ENCODE results near the gene SEMA3B.

The SEMA3B gene

DNA sequence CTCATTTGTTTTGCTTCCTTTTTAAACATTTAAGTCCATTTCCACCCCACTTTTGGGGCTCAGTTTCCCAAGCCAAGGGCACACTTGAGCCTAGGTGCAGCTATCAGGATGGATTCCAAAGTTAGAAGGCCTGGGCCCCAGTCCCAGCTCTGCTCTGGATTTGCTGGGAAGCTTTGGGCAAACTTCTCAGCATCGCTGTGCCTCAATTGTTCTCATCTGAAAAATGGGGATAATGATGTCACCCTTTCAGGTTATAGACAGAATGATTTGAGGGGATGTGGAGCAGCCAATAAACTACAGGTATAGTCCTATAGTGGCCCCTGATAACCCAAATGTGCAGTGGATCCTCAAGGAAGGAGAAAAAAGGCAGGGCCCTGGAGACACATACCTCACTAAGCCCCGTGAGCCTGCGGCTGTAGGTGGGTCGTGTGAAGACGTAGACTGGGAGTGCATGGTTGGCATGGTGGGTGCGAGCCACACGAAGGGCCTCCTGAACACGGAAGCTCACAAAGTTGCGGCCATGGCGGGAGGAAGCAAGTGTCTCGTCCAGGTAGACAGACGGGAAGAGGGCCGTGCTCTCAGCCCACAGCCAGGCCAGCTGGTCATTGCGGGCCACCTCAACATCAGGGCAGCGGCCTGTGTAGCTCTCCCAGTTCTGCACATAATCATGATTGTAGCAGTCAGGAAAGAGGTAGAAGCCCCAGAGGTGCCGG, 50.4 kb downstream of the SEMA3B start:
- no peak for DNase-seq

DNA sequence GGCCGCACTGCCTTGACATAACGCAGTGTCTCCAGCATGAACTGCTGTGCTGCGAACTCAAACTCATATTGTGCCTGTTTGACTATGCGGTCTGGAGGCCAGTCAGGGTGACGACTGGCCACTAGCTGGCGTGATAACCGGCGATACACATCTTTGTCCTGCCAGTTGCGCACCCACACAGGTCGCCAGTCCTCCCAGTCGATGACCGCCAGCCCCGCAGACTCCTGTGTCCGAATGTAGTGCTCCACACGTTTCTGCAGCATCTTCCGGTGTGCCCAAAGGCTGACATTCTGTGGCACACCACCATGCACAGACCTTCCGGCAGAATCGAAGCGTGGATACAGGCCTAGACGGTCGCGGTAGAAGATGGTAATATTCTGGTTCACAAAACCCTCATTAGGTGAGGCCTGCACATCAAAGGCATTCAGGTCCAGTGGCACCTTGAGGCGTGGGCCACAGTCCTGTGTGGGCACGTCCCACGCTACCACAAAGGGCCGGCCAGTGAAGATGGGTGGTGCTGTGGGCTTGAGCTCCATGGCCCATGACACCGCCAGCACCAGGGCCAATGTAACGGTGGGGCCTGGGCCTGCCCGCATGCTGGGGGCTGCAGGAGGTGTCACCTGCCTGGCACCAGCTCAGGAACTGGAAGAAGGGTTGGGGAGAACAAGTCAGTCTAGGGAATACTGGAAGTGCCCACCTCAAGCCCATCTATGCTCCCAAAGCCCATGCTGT, 51.1 kb downstream of the SEMA3B start:
- DNase-seq, result no peak

DNA sequence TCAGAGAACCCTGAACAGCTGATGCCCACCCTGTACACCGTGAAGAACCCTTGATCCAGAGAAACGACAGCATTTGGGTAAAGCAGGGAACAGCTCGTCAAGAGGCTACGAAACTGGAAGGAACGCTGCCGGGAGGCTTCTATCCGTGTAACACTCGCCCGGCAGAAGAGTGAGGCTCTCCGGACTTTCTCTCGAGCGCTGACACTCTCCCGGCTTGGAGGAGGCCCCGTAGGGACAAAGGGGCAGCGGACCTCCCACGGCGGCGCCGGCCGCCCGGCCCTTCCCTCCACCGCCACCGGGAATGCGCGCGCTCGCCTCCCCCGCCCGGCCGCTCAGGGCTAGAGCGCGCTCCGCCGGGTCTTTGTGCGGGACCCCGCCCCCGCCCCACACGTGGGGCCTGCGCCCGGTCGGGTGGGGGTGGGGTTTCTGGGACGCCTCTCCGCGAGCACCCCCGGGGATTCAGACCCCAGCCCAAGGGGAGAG, 51.9 kb downstream of the SEMA3B start:
- DNase-seq, result peak; percentile 83 to 88

DNA sequence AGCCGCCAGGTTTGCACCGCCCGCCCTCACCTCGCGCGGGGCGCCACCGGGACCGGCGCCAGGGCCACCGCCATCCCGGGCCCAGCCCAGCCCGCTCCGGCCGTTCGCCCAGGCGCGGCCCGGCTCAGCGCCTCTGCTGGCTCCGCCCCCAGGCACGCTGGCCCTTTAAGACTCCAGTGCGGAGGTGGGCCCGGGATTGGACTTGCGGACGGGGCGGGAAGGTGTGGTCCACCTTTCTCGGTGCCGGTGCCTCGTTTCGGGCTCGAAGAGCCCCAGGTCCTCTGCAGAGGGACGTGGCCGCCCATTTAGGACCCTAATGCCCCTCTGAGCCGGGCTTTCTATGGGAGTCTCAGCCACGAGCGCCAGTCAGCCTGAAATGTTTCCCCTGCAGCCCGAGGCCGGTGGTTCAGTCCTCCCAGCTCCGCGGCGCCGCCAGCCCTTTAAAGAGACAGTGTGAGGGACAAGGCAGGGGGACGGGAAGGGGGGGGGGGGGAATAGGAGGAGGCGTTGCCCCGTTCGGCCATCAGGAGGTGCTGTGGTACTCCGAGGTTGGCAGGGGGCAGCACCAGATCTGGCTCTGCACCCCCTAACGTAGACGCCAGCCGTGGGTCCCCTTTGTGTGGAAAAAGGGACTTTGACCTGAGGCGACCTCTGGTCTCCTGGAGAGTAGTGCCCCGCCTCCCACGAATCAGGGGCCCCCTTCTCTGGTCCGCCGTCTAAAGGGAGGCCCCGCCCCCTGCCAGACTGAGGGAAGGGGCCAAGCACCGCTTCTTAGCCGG, 52.6 kb downstream of the SEMA3B start:
- DNase-seq, result peak; percentile 88 to 92

DNA sequence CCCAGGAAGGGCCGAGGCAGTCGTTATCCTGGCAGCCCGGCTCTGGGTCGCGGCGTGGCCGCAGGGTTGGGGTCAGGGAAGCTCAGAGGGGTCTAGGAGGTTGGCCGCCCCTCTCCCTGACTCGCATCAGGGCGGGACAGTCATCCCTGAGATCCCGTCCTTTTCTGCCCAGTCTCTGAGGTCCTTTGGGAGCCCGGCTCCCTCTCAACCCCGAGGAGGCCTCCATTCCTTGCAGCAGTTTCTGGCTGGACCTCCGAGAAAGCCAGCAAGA, 53.1 kb downstream of the SEMA3B start:
- no peak for DNase-seq

DNA sequence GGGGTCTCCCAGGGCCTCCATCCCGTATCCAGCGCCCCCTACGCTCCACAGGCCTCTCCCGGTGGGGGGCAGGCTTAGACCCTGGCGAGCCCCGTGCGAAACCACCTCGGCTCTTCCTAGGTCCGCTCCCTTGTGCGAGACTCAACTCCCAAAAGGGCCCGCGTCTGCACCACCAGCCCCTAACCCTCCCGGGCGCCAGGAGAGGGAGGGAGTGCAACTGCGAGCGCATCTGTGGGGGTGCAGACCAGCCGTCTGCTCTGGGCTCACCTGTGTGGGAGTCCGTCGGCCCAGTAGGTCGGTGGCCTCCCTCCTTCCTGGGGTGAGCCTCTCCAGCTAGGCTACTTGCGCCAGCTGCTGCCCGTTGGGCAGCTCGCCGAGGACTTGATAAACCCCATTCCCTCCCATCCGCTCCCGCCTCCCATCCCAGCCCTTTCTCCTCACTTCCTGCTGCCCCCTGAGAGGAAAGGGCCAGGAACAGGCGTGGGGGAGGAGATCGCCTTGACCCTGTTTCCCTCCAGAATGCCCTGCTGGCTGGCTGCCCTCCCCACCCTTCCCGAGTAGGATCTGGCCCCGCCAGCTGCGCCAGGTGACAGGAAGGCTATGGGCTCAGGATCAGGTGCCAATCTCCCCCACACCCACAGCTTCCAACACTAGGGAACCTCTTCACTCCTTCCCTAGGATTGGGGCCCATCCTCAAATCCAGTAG, 53.6 kb downstream of the SEMA3B start, which contains the start of gene HYAL2:
HYAL2 (minus strand) TSS at position 360 of the 706 bp plus-strand sequence. CDS start 2,256 bp downstream, outside the sequence.
- DNase-seq, result no peak

DNA sequence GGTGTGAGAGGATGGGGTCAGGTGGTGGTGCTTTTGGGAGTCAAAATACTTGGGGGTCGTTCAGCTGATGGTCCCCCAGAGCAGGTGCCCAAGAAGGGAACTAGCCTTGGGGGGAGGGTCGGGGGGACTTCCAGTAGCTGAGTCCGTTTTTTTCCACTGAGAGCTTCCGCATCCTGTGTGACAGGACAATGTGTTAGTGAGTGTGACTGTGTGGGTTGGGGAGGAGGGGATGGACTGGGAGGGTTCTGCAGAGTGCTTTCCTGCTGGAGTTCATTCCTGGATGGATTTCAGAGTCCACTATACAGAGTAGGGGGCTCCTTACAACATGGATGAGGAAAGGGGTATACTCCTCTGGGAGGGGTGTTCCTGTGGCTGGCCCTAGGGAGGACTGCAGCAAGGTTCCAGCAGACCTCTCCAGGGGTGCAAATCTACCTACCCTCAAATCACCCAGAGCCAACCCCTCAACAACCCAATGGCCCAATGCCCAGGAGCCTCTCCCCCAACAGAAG, 54.2 kb downstream of the SEMA3B start:
- DNase-seq, result peak in 1 of 2 donors; percentile 13

DNA sequence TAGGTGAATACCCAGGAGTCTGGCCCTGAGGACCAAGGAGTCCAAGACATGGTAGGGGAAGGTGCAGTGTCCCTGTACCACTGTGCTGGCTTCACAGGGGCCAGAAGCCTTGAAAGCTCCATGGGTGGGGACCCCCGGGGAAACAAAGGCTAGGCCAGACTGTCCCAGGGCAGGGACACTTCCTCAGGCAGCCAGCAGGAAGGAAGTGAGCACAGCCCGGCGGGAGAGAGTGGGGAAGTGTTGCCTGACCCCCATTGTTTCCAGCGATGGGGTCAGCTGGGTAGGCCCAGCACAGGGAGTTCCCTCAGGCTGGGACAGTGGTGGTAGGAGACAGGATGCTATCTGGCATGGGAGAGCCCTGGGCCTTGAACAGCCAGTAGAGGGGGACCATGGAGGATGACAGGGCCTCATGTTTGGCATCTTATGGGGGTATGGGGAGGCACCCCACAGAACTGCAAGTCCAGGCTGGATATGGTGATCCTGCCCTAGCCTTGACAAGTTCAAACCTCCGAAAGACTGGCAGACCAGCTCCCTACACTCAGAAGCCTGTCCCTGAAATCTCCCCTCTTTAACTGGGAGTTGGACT, 54.8 kb downstream of the SEMA3B start:
- DNase-seq, result no peak

DNA sequence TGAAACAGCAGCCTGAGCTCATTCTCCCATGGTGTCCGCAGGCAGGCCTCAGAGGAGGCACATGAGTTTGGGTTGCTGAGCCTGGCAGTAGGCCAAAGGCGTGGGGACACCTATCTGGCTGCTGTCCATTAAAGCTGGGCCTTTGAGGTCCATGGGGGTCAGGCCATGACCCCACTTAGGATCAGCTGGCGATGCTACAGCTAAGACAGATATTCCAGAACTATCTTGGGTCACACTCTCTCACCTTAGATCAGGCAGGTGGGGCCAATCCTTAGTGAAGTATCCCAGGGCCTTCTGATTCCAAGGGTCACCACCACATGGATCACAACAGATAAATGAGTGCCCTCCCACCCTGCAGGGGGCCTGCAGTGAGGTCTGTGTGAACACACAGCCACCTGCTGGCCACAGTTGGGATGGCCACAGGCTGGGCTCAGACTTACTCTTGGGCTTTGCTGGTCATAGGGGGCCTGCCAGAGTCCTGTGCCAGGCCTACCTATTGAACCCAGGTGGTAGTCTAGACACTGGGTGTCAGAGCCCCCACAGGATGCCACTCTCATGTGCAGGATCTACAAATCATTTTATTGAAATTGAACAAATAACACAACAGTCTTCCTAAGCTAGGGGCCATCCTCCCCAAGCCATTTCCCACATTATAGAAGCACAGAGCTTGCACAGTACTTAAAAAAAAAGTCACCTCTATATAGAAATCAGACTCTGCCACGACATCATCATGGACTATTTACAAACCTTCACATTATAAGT, 55.6 kb downstream of the SEMA3B start:
- DNase-seq, result peak in 1 of 2 donors; percentile 39

DNA sequence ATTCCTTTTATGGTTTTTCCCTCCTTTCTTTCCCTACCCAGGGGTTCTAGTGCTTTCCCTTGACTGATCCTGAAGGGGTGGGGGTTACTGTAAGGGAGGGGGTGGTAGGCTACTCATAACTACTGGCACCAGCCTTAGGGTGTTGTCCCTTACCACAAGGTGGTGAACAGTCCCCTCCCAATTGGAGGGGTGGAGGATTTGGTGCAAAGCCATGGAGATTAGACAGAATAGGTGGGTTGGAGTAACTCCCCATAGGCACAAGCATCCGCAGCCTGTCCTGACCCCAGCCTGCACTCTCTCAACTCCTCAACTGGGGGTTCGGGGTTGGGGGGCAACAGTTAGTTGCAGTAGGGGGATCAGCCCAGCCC, 56.1 kb downstream of the SEMA3B start:
- no peak for DNase-seq

DNA sequence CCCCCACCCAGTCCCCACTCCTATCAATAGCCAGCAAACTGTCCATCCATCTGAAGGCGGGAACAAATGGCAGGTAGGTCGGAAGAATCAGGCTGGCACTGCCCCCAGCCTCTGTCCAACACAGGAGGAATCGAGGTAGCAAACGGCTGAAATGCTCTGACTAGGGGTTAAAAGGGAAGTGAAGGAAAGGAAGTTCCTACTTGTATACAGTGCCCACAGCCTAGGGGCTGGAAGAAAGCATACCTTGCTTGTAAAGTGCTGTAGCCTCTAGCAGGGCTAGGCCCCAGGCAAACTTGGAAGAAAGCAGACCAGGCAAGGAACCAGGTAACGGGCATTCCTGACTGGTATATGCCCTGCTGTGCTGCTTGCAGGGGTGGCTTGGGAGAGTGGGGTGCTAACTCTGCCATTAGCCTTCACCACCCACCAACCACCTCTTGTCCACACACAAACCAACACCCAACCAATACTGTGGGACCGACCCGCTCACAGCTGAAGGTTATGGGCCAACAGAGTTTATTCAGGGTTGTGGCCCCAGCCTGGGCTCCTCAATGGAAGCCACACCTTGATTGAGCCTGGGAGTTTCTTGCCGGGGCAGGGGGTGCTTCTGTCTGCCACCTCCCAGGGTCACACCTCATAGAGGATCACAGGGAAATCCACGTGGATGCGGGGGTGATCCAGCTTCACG, 56.7 kb downstream of the SEMA3B start:
- DNase-seq, result no peak

DNA sequence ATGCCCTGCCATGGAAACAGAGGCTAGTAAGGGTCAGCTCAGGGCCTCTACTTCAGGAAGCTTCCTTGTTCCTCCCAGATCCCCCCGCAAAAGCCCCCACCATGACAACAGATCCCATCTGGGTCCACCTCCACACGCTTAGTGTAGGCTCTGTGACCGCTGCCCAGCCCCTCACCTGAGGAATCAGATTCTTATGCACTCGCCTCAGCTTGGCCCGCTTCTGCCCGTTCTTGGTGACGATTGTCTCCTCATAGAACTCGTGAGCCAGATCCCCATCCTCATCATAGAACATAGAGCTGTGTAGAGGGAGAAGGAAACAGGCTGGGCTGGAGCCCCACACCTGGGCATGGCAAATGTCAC, 57.2 kb downstream of the SEMA3B start:
- no peak for DNase-seq

DNA sequence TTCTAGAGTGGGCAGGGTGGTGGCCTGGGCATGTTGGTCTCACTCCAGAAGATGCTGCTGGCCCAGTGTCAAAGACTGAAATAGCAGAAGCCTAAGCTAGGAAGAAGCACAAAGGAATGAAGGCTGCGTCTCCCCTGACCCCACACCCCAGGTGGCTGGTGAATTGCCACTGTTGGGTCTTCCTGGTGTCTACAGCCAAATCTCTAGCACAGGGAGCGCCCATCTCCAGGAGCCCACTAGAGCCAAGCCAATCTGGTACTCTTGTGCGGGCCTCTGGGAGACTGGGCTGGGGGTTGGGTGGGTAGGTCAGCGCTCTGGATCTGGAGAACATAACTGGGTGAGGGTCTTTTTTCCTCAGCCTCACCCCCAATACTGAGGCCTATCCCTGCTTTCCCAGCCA, 58.2 kb downstream of the SEMA3B start:
- DNase-seq, result no peak

All from hippocampal formation (tissue), 2 donors.